ENCODE results near the gene NLGN1. TPM values are rescaled to one million over a fixed set of nuclear protein-coding genes. Genes with fewer than 3 reads are reported as not detected.

NLGN1 gene
- total RNA-seq, 2 donors from 2014 or later: 1.3 to 2.4 TPM

DNA sequence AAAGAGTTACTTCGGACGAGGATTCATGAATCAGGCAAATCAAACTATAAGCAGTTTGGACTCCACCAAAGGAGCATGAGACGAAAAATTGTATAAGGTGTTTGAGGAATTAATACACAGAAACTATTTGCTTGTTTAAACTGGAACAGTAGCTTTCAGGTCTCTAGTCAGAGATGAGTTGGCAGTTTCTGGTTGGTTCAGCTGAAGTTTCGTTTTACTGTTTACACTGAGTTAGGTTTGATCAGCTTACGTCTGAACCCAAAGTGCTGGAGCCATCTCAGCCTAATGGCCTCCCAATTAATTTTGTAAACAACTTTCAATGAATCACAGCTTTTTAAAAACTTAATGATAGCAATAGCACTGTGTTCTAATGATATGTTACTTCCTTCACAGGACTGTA lies 703.7 kb downstream of the NLGN1 start:
- Histone ChIP-seq H3K27me3 (no peaks in the 10 kb centered on the region), H3K27ac (no peak overlapping the region), H3K4me1 (no peaks in the 10 kb centered on the region), H3K9me3 (no peaks in the 10 kb centered on the region), H3K4me3 (no peak overlapping the region), H3K36me3 (no peaks in the 10 kb centered on the region)
- no peak for DNase-seq (ENCODE audit: low spot score)
- TF ChIP-seq, protein P1, sequence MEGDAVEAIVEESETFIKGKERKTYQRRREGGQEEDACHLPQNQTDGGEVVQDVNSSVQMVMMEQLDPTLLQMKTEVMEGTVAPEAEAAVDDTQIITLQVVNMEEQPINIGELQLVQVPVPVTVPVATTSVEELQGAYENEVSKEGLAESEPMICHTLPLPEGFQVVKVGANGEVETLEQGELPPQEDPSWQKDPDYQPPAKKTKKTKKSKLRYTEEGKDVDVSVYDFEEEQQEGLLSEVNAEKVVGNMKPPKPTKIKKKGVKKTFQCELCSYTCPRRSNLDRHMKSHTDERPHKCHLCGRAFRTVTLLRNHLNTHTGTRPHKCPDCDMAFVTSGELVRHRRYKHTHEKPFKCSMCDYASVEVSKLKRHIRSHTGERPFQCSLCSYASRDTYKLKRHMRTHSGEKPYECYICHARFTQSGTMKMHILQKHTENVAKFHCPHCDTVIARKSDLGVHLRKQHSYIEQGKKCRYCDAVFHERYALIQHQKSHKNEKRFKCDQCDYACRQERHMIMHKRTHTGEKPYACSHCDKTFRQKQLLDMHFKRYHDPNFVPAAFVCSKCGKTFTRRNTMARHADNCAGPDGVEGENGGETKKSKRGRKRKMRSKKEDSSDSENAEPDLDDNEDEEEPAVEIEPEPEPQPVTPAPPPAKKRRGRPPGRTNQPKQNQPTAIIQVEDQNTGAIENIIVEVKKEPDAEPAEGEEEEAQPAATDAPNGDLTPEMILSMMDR (IDR thresholded peaks at IDR 0.05): no peak

DNA sequence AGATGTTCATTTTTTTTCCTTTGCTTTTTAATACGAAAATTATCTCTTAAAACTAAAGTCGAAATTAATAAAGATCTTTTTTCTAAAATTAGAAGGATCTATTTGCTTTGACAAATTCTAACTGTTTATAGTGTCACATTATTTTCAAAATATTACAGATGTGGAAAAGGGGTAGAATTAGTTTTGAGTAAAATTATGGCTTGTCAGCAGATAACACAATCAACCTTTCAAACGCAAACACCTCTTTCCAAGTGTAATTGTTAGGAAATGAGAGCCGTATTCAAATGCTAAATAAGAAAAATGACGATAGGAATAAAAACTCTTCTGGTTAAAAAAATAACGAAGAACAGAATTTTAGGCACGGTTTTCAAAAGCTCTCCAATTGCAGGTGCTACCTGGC lies 704.7 kb downstream of the NLGN1 start:
- Histone ChIP-seq H3K9me3 (no peaks in the 10 kb centered on the region), H3K27me3 (no peaks in the 10 kb centered on the region), H3K4me1 (no peaks in the 10 kb centered on the region), H3K36me3 (no peaks in the 10 kb centered on the region), H3K27ac (no peak overlapping the region), H3K4me3 (no peak overlapping the region)
- TF ChIP-seq, protein P1 (IDR thresholded peaks at IDR 0.05): no peak
- no peak for DNase-seq (ENCODE audit: low spot score)

DNA sequence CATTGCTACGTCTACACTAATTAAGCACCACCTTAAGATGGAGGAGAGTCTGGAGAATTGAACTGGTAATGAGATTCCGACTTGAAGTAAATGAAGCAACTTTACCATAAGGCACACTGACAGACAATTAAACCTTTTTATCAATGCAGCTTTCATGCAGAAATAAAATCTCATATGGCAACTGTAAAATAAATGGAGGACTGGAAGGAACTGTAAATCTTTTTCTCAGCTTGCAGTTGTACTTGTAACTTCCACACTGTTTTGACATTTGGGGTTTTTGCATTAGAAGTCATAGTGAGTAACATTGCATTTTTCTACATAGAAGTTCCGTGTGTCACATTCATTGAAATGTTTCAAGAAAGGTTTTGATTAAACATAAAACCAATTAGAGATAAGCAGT lies 705.3 kb downstream of the NLGN1 start:
- Histone ChIP-seq H3K27me3 (no peaks in the 10 kb centered on the region), H3K36me3 (no peaks in the 10 kb centered on the region), H3K4me1 (no peaks in the 10 kb centered on the region), H3K27ac (no peak overlapping the region), H3K4me3 (no peak overlapping the region), H3K9me3 (no peaks in the 10 kb centered on the region)
- DNase-seq (ENCODE audit: low spot score): no peak
- TF ChIP-seq, protein P1 (IDR thresholded peaks at IDR 0.05): no peak

DNA sequence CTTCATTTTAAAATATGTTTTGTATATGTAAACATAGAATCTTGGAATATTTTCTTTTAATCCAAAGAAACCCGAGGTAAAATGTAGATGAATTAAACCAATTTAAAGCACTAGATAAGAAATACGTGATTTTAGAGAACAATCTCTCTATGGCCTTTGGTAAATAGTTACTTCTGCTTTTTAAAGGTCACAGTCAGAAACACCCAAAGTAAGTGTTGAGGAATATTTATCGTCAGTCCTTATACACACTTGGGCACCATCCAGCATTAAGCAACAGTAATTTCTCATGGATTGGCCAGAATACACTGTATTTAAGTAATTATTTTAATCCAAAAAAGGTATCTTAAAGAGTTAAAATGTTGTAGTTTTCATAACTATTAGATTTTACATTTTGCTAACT lies 713.2 kb downstream of the NLGN1 start:
- H3K4me1 ChIP-seq: no peaks in the 10 kb centered on the region
- TF ChIP-seq, protein P1 (IDR thresholded peaks at IDR 0.05): no peak
- no peaks in the 10 kb centered on the region for H3K36me3 ChIP-seq
- no peaks in the 10 kb centered on the region for H3K27me3 ChIP-seq
- DNase-seq (ENCODE audit: low spot score): no peak
- no peak overlapping the region for H3K4me3 ChIP-seq
- H3K27ac ChIP-seq: no peak overlapping the region
- H3K9me3 ChIP-seq: no peaks in the 10 kb centered on the region

DNA sequence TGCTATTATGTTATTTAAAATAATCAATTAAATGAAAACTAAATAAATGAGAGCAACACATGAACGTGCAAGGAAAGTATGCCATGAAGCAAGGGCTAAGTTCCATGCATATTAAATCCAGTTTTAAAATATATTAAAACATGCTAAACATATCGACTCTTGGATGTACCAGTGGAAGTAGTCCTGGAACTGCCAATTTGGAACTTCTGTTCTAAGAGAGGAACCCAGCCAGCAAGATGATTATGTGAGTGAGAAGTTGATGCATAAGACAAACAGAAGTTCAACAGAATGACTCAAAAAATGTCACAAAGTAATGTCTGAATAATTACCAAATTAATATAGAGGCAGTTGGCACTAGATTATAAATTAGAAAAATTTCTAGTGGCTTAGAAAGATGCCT lies 714.2 kb downstream of the NLGN1 start:
- TF ChIP-seq, protein P1 (IDR thresholded peaks at IDR 0.05): no peak
- H3K4me1 ChIP-seq: no peaks in the 10 kb centered on the region
- no peak overlapping the region for H3K27ac ChIP-seq
- H3K4me3 ChIP-seq: no peak overlapping the region
- no peak for DNase-seq (ENCODE audit: low spot score)
- H3K27me3 ChIP-seq: no peaks in the 10 kb centered on the region
- H3K36me3 ChIP-seq: no peaks in the 10 kb centered on the region
- H3K9me3 ChIP-seq: no peaks in the 10 kb centered on the region

DNA sequence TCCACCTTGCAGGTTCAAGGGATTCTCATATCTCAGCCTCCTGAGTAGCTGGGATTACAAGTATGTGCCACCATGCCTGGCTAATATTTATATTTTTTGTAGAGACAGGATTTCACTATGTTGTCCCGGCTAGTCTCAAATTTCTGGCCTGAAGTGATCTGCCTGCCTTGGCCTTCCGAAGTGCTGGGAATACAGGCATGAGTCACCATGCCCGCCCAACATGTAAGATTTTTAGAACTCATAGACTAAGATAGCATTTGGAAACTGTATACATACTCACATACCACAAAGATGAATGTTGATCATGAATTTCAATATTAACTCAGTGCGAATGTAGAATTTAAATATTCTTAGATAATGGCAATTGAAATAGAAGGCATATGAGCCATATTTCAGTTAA lies 718.9 kb downstream of the NLGN1 start:
- H3K36me3 ChIP-seq: no peaks in the 10 kb centered on the region
- TF ChIP-seq, protein P1 (IDR thresholded peaks at IDR 0.05): no peak
- no peaks in the 10 kb centered on the region for H3K4me1 ChIP-seq
- H3K9me3 ChIP-seq: no peaks in the 10 kb centered on the region
- no peak overlapping the region for H3K27ac ChIP-seq
- no peaks in the 10 kb centered on the region for H3K27me3 ChIP-seq
- no peak overlapping the region for H3K4me3 ChIP-seq
- no peak for DNase-seq (ENCODE audit: low spot score)
